ENCODE data around the gene HAND1. TPM values are rescaled to one million over a fixed set of nuclear protein-coding genes. Genes with fewer than 3 reads are reported as not detected.
A peak's percentile ranks its signal among the peaks of the same experiment; 100 is the strongest.

HAND1 gene
- total RNA-seq, 1 donor: not detected

DNA sequence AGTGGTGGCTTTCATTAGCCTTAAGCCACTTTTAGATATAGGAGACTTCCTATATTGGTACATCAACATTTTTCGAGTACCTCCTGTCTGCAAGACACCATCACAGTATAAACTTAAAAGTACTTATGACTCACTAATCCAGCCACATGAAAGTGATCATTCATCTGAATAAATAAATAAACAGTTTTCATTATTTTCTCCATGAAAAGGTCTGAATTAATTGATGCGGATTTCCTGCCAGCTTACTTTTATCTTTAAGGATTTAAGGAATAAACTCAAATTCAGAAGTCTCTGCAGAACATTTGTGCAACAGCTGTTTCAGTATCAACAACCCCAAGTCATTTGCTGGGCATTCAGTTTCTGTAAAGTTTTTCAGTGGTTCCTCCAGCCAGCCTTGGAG, 28.2 kb downstream of the HAND1 start:
- H3K4me3 ChIP-seq (ENCODE audit: low read depth, low read length): no peak overlapping the region
- peak; percentile 45 for DNase-seq (ENCODE audit: low read depth)
- TF ChIP-seq, protein P1, sequence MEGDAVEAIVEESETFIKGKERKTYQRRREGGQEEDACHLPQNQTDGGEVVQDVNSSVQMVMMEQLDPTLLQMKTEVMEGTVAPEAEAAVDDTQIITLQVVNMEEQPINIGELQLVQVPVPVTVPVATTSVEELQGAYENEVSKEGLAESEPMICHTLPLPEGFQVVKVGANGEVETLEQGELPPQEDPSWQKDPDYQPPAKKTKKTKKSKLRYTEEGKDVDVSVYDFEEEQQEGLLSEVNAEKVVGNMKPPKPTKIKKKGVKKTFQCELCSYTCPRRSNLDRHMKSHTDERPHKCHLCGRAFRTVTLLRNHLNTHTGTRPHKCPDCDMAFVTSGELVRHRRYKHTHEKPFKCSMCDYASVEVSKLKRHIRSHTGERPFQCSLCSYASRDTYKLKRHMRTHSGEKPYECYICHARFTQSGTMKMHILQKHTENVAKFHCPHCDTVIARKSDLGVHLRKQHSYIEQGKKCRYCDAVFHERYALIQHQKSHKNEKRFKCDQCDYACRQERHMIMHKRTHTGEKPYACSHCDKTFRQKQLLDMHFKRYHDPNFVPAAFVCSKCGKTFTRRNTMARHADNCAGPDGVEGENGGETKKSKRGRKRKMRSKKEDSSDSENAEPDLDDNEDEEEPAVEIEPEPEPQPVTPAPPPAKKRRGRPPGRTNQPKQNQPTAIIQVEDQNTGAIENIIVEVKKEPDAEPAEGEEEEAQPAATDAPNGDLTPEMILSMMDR (IDR thresholded peaks at IDR 0.05; ENCODE audit: insufficient read depth, low read depth, low read length): no peak

DNA sequence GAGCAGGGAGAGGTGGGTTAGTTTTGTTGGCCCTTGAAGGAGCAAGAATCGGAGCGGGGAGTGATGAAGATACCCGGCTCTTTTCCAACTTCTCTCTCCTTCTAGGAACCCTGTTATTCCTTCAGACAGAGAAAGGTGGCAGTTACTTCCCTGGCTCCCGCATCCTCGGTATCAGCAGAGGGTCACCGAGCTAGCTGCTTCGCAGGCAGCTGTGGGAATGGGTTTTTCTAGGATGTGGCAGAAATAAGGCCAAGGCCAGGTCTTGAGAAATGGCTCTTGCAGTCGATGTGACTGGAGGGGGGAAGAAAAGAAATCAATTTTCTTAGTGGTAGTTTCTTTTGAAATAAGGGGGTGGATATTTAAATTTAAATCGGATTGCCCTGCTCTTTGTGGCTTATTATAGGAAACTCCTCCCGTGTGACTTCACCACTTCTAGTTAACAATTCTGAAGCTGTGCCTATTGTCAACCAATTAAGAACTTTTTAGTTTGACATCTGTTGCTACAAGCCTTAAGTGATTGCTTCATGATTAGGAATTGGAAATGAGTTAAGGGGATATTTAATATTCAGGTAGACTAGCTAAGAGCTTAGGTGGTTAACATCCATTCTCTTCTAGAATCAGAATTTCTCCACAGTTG, 30.8 kb downstream of the HAND1 start:
- no peak for DNase-seq (ENCODE audit: low read depth)
- TF ChIP-seq, protein P1 (IDR thresholded peaks at IDR 0.05; ENCODE audit: insufficient read depth, low read depth, low read length): no peak
- H3K4me3 ChIP-seq (ENCODE audit: low read depth, low read length): peak overlapping the region; percentile 98

DNA sequence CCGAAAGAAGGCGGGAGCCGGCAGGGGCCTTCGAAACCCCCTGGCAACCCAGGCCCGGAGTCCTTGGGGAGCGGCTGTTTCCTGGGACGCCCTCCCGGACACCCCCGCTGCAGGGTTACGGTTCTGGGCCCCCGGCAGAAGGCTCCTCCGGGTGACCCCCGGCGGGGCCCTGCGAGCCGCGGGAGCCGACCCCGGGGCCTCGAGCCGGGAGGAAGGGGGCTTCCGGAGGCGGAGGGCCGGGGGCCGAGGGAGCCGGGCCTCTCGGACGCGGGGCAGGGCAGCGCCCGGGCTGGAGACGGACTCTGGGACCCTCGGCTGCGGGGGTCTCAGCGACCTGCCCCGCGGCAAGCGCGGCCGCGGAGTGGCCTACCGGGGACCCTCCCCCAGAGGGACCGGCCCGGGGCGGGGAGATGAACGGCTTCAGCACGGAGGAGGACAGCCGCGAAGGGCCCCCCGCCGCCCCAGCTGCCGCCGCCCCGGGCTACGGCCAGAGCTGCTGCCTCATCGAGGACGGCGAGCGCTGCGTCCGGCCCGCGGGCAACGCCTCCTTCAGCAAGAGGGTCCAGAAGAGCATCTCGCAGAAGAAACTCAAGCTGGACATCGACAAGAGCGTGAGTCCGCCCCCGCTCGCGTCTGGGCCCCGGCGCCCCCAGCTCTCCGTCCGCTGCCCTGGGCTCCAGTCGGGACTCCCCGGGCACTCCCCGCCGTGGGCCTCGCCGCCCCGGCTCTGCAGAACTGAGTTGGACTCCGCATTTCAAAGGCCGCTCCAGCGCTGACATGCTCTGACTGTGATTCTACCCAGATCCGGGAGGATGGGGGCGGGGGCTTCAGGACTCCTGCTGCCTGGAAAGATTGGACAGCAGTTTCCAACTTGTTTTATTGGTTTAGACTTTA, 31.6 kb downstream of the HAND1 start:
- DNase-seq (ENCODE audit: low read depth): peak; percentile 80
- TF ChIP-seq, protein P1 (IDR thresholded peaks at IDR 0.05; ENCODE audit: insufficient read depth, low read depth, low read length): no peak

DNA sequence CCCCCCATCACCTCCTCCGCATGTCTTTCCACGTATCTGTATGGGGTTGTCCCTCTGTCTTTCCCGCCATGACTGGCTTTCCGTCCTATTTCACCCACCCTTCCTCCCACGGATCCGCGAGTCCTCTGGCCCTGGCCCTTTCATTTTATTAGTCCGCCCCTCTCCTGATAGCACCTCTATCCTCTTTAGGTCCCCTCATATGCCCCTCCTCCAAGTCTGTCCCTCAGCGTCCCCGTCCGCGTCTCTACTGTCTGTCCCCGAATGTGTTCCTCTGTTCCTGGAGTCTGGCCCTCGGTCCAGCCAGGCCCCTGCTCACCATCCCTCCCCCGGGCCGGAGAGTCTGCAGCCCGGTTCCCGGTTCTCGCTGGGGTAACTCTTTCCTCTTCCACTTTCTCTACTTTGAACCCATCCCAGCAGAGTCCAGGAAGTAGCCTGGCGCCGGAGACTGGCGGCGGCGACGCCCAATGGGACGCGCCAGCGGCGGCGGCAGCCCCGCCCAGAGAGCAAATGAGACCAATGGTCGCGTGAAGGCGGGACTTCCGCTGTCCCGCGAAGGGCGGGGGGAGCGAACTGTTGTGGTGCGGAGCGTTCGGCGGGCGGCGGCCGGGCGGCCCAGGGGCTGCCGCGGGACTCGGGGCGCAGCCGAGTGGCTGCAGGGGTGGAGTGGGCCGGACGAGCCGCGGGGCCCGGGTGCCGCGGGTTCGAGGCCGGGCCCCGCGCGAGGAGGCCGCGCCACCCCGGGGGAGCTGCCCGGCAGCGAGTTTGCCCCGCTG, 32.4 kb downstream of the HAND1 start, which contains the start of gene SAP30L:
SAP30L (plus strand) TSS at position 576 of the 773 bp plus-strand sequence. CDS start 608 bp downstream, outside the sequence.
- peak within 1 kb of the TSS; percentile 98 for H3K4me3 ChIP-seq (ENCODE audit: low read depth, low read length)
- TF ChIP-seq, protein P1 (IDR thresholded peaks at IDR 0.05; ENCODE audit: insufficient read depth, low read depth, low read length): no peak
- DNase-seq (ENCODE audit: low read depth): peak; percentile 94

More for the DNA sequence above, 31.6 kb downstream of the HAND1 start:
- H3K4me3 ChIP-seq (ENCODE audit: low read depth, low read length): peak overlapping the region; percentile 98

DNA sequence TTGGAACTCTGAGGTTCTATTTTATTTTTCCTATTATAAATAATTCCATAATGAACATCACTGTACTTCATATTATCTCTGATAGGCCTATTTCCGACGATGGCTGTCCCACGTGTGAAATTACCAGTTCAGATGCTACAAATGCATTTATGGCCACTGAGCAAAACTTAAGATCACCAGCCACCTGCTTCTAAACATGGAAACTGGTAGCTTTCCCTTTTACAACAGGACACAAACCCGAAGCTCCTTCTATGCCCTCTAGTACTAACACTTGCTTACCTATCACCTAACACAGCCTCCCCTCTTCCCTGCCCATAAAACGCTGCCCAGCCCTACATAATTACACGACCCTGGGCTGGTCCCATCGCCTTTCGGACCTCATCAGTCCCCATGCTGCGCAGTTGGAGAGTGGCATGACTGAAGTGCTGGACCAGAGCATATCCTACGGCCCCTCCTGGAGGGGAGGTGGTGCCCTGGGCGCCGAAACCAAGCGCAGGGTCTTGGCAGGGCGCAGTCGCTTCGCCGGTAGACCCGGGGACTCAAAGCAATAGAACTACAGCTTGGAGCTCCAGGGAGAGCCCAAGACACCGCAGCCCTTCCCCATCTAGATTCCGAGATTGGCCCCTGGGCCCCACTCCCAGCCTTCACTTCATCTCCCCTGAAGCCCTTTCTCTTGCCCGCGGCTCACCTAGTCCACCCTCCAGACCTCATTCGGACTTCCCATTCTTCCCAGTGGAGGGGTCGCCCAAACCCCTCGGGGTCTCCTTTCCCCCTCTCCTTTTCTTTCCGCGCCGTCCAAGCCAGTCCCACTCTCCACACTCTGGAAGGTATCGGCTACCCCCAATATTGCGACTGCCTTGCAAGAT, 33.2 kb downstream of the HAND1 start:
- peak; percentile 11 for DNase-seq (ENCODE audit: low read depth)
- TF ChIP-seq, protein P1 (IDR thresholded peaks at IDR 0.05; ENCODE audit: insufficient read depth, low read depth, low read length): no peak
- H3K4me3 ChIP-seq (ENCODE audit: low read depth, low read length): peak overlapping the region; percentile 98

DNA sequence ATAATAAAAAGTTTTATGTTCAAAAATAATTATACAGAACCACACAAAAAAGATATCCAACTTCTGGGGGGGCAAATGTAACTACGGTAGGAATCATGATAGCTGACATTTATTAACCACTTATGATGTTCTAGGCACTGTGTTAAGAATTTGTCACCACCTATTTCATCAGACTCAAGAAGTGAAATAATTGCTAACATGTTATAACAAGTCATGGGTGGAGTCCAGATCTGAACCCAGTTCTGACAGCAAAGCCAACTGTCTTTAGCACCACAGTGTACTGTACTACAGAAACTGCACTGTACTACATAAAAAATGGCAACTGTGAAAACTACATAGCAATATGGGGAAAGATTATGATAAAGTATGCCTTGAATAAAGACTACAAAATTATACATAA, 35.2 kb downstream of the HAND1 start:
- no peak for DNase-seq (ENCODE audit: low read depth)
- TF ChIP-seq, protein P1 (IDR thresholded peaks at IDR 0.05; ENCODE audit: insufficient read depth, low read depth, low read length): no peak
- H3K4me3 ChIP-seq (ENCODE audit: low read depth, low read length): no peak overlapping the region
